DND-41 (cell line): ENCODE data around the gene CHM.

Experiments
- CTCF ChIP-seq: IDR thresholded peaks from 2 replicates; pipeline ENCODE4 v1.5.1; 2012; ENCODE audit warnings: borderline replicate concordance, low read length, moderate library complexity, mild to moderate bottlenecking; ENCODE audit not compliant: poor library complexity, severe bottlenecking; ENCODE audit errors: extremely low read depth
- EZH2 ChIP-seq: IDR thresholded peaks from 3 replicates; pipeline ENCODE4 v1.6.1; 2012; ENCODE audit warnings: borderline replicate concordance, low read depth, mild to moderate bottlenecking, moderate library complexity, low read length, inconsistent platforms; ENCODE audit not compliant: severe bottlenecking

- TF ChIP-seq EZH2 (no peak), CTCF (no peak)
Observed at GRCh38 chrX:85930099-85930498, 117.3 kb downstream of the CHM start.
